ENCODE results near the gene GGT7. TPM values are rescaled to one million over a fixed set of nuclear protein-coding genes. Genes with fewer than 3 reads are reported as not detected.

Gene GGT7
- total and polyA plus RNA-seq, 9 of the 15 experiments (the other 6 are each of a cell fraction or from before 2014, with no cell fraction given), result 0.04 to 18.3 (median 5.9) TPM

GRCh38 chr20:34888468-34888867 is 15.8 kb upstream of the GGT7 start (continued):
- TF ChIP-seq ZBTB26 (CRISPR knock-in tag; IDR thresholded peaks at IDR 0.05) (no peak), RREB1 (CRISPR knock-in tag; IDR thresholded peaks at IDR 0.05) (no peak), MBD2 (IDR thresholded peaks at IDR 0.05; ENCODE audit: borderline replicate concordance, low read depth) (0 out of 2 replicates have a peak, but pooled peaks have one; percentile 18), XRCC3 (IDR thresholded peaks at IDR 0.05) (peak; percentile 89; the same call in 1 of the 2 replicates), ERF (CRISPR knock-in tag; IDR thresholded peaks at IDR 0.05) (no peak), ZNF431 (CRISPR knock-in tag; IDR thresholded peaks at IDR 0.05) (no peak), ZNF232 (CRISPR knock-in tag; IDR thresholded peaks at IDR 0.05) (no peak), HMG20A (CRISPR knock-in tag; conservative IDR thresholded peaks at IDR 0.05) (no peak), HOXB6 (CRISPR knock-in tag; IDR thresholded peaks at IDR 0.05; ENCODE audit: borderline replicate concordance) (no peak), ZHX1 (conservative IDR thresholded peaks at IDR 0.05; ENCODE audit: low read length) (no peak), E2F3 (CRISPR knock-in tag; IDR thresholded peaks at IDR 0.05) (no peak), KAT2B (IDR thresholded peaks at IDR 0.05; ENCODE audit: low read depth, low read length) (no peak), ZNF23 (CRISPR knock-in tag; IDR thresholded peaks at IDR 0.05) (no peak), SIX5 (IDR thresholded peaks at IDR 0.05; ENCODE audit: borderline replicate concordance in 1 of 2, insufficient read depth in 1 of 2, low read depth in 1 of 2, low read length in 2 of 2) (no peak), ZFP36 (IDR thresholded peaks at IDR 0.05; ENCODE audit: low read depth, low read length, partially characterized antibody) (no peak), TRIM25 (IDR thresholded peaks at IDR 0.05; ENCODE audit: borderline replicate concordance) (no peak)
- TF ChIP-seq, protein P1, sequence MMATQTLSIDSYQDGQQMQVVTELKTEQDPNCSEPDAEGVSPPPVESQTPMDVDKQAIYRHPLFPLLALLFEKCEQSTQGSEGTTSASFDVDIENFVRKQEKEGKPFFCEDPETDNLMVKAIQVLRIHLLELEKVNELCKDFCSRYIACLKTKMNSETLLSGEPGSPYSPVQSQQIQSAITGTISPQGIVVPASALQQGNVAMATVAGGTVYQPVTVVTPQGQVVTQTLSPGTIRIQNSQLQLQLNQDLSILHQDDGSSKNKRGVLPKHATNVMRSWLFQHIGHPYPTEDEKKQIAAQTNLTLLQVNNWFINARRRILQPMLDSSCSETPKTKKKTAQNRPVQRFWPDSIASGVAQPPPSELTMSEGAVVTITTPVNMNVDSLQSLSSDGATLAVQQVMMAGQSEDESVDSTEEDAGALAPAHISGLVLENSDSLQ (IDR thresholded peaks at IDR 0.05), result peak; percentile 85
